Keratinocyte (primary cell): Measurements from ENCODE around the gene OR4Q2. TPM values are rescaled to one million over a fixed set of nuclear protein-coding genes. Genes with fewer than 3 reads are reported as not detected.

Experiments
- DNase-seq: peaks from one replicate; pipeline ENCODE4 v3.0.0-alpha.2; 2011; ENCODE audit warnings: low read depth, missing footprints, low spot score
- FAIRE-seq: peaks from 2 replicates; lab custom pipeline; 2011; peaks lifted over from hg19 to GRCh38; lab: Jason Lieb, UNC
- H2AFZ ChIP-seq: 2 replicates; pipeline ENCODE4 v1.6.0; 2012; ENCODE audit warnings: low read length, control low read depth, inconsistent platforms; ENCODE audit not compliant: control insufficient read depth
- H3K27ac ChIP-seq: 2 replicates; pipeline ENCODE4 v1.5.1; 2011; ENCODE audit warnings: low read length; ENCODE audit not compliant: control insufficient read depth, insufficient read depth
- H3K27me3 ChIP-seq: 3 replicates; pipeline ENCODE4 v1.6.0; 2011; ENCODE audit warnings: low read length; ENCODE audit not compliant: control insufficient read depth, insufficient read depth; ENCODE audit errors: extremely low read depth
- H3K36me3 ChIP-seq, 2 experiments: 2 replicates in 1 of 2; 3 replicates in 1 of 2; pipeline ENCODE4 v1.5.1; 2011; ENCODE audit warnings: low read length in 2 of 2, mild to moderate bottlenecking in 1 of 2; ENCODE audit not compliant: control insufficient read depth in 2 of 2, insufficient read depth in 2 of 2; ENCODE audit errors: extremely low read depth in 1 of 2
- H3K4me1 ChIP-seq: 3 replicates; pipeline ENCODE4 v1.5.1; 2011; ENCODE audit warnings: low read length; ENCODE audit not compliant: control insufficient read depth, insufficient read depth; ENCODE audit errors: extremely low read depth
- H3K4me2 ChIP-seq: 3 replicates; pipeline ENCODE4 v1.6.0; 2011; ENCODE audit warnings: low read depth, low read length; ENCODE audit not compliant: control insufficient read depth, insufficient read depth; ENCODE audit errors: extremely low read depth
- H3K4me3 ChIP-seq, 3 experiments: fragments of 200-600 bp in 1 of 3; sonication (generic) in 1 of 3; 2 replicates in 2 of 3; 3 replicates in 1 of 3; pipeline ENCODE4 v1.5.1; 2011 to 2016; ENCODE audit warnings: low read length in 3 of 3, mild to moderate bottlenecking in 3 of 3, control low read depth in 2 of 3, inconsistent platforms in 1 of 3, low read depth in 1 of 3, mixed read lengths in 1 of 3, mixed run types in 1 of 3, moderate library complexity in 1 of 3; ENCODE audit not compliant: control insufficient read depth in 2 of 3, insufficient read depth in 2 of 3; ENCODE audit errors: extremely low read depth in 1 of 3
- H3K79me2 ChIP-seq: 2 replicates; pipeline ENCODE4 v1.6.0; 2012; ENCODE audit warnings: low read length; ENCODE audit not compliant: control insufficient read depth, insufficient read depth
- H3K9ac ChIP-seq: 3 replicates; pipeline ENCODE4 v1.6.0; 2011; ENCODE audit warnings: low read length; ENCODE audit not compliant: control insufficient read depth, insufficient read depth; ENCODE audit errors: extremely low read depth
- H3K9me1 ChIP-seq: 3 replicates; pipeline ENCODE4 v1.6.0; 2011; ENCODE audit warnings: low read length; ENCODE audit not compliant: control insufficient read depth, insufficient read depth; ENCODE audit errors: extremely low read depth
- H3K9me3 ChIP-seq: 2 replicates; pipeline ENCODE4 v1.5.1; 2012; ENCODE audit warnings: low read depth, low read length; ENCODE audit not compliant: control insufficient read depth
- H4K20me1 ChIP-seq: 3 replicates; pipeline ENCODE4 v1.6.0; 2011; ENCODE audit warnings: low read length; ENCODE audit not compliant: control insufficient read depth, insufficient read depth; ENCODE audit errors: extremely low read depth
- CTCF ChIP-seq, 3 experiments: IDR thresholded peaks in 1 of 3; conservative IDR thresholded peaks in 1 of 3; optimal IDR thresholded peaks in 1 of 3; 2 replicates in 2 of 3; 3 replicates in 1 of 3; pipeline versions ENCODE3 to v1.5.1; 2011; ENCODE audit warnings: low read length in 3 of 3, mild to moderate bottlenecking in 3 of 3, moderate library complexity in 2 of 3, control low read depth in 1 of 3, inconsistent platforms in 1 of 3; ENCODE audit not compliant: insufficient read depth in 2 of 3; ENCODE audit errors: extremely low read depth in 1 of 3
- EZH2 ChIP-seq: IDR thresholded peaks from one replicate; pipeline ENCODE4 v1.6.1; 2012; ENCODE audit warnings: inconsistent platforms, mild to moderate bottlenecking, low read length, moderate library complexity
- dilution Hi-C: fragments of 300-500 bp; cut with MboI; formaldehyde crosslinking; loops from one replicate; pipeline ENCODE4 v1.7.0; 2020; ENCODE audit warnings: low sequenced_read_pairs; ENCODE audit not compliant: extremely low pct_ligation_motif_present
- polyA plus RNA-seq, 5 experiments: library from polyadenylated mRNA; depleted of rRNA in 3 of 5; stranded (reverse) in 3 of 5; stranded (forward) in 1 of 5; unstranded in 1 of 5; fragments of >200 nt; gene quantifications; 1 replicate in 1 of 5; 2 replicates in 3 of 5; 3 replicates in 1 of 5; pipeline versions ENCODE4 v1.2.1 to v1.2.3, GENCODE V29; 2011 to 2012; ENCODE audit warnings: missing spikeins in 2 of 5, low read depth in 1 of 5, low replicate concordance in 1 of 5

OR4Q2 gene
- polyA plus RNA-seq, 1 donor (not counting 4 experiments of a cell fraction or from before 2014, with no cell fraction given): not detected

- dilution Hi-C loops: no loop called here
- no peak for DNase-seq
Observed at GRCh38 chr14:20044243-20044642, 42.3 kb downstream of the OR4Q2 start.

GRCh38 chr14:20048202-20048601 is 46.2 kb downstream of the OR4Q2 start:
- H3K27ac ChIP-seq: no peak overlapping the region
- FAIRE-seq (no peak), DNase-seq (no peak)
- H2AFZ ChIP-seq: no peak overlapping the region
- no peaks in the 10 kb centered on the region for H3K4me1 ChIP-seq
- H4K20me1 ChIP-seq: no peaks in the 10 kb centered on the region
- H3K9ac ChIP-seq: no peak overlapping the region
- H3K9me1 ChIP-seq: no peaks in the 10 kb centered on the region
- no peak overlapping the region for H3K4me2 ChIP-seq
- dilution Hi-C loops: no loop called here
- H3K4me3 ChIP-seq: no peak overlapping the region
- H3K79me2 ChIP-seq: no peaks in the 10 kb centered on the region
- H3K27me3 ChIP-seq: no peaks in the 10 kb centered on the region
- TF ChIP-seq CTCF (optimal IDR thresholded peaks at IDR 0.05 in 1 of 3, IDR thresholded peaks at IDR 0.05 in 1 of 3, conservative IDR thresholded peaks at IDR 0.05 in 1 of 3; ENCODE audit: extremely low read depth in 1 of 3, insufficient read depth in 2 of 3, low read length in 3 of 3) (no peak), EZH2 (no peak)
- no peaks in the 10 kb centered on the region for H3K36me3 ChIP-seq
- H3K9me3 ChIP-seq: no peaks in the 10 kb centered on the region

More at GRCh38 chr14:20044243-20044642, 42.3 kb downstream of the OR4Q2 start:
- H3K36me3 ChIP-seq: no peaks in the 10 kb centered on the region
- no peak for FAIRE-seq
- TF ChIP-seq EZH2: no peak
- TF ChIP-seq CTCF (optimal IDR thresholded peaks at IDR 0.05 in 1 of 3, IDR thresholded peaks at IDR 0.05 in 1 of 3, conservative IDR thresholded peaks at IDR 0.05 in 1 of 3; ENCODE audit: extremely low read depth in 1 of 3, insufficient read depth in 2 of 3, low read length in 3 of 3): no peak
- no peaks in the 10 kb centered on the region for H4K20me1 ChIP-seq
- H3K9me3 ChIP-seq: no peaks in the 10 kb centered on the region
- H3K9ac ChIP-seq: no peak overlapping the region
- no peak overlapping the region for H3K4me3 ChIP-seq
- H3K27me3 ChIP-seq: no peaks in the 10 kb centered on the region
- H2AFZ ChIP-seq: no peak overlapping the region
- no peaks in the 10 kb centered on the region for H3K4me1 ChIP-seq
- H3K27ac ChIP-seq: no peak overlapping the region
- no peak overlapping the region for H3K4me2 ChIP-seq
- no peaks in the 10 kb centered on the region for H3K79me2 ChIP-seq
- H3K9me1 ChIP-seq: no peaks in the 10 kb centered on the region

Other genes starting within 250 kb of the OR4Q2 start
- not detected in 3 replicates for gene OR4M1, start 228.7 kb upstream of the OR4Q2 start, polyA plus RNA-seq
- gene OR4N2, start 198.4 kb upstream of the OR4Q2 start, polyA plus RNA-seq: not detected in 3 replicates
- not detected in 3 replicates for gene OR4K2, start 127.0 kb upstream of the OR4Q2 start, polyA plus RNA-seq
- not detected in 3 replicates for gene OR4K5, start 81.6 kb upstream of the OR4Q2 start, polyA plus RNA-seq
- not detected in 3 replicates for gene OR4K1, start 71.2 kb upstream of the OR4Q2 start, polyA plus RNA-seq
- gene OR4K15, start 26.6 kb upstream of the OR4Q2 start, polyA plus RNA-seq: not detected in 3 replicates
- not detected in 3 replicates for gene OR4K14, start 17.1 kb downstream of the OR4Q2 start, polyA plus RNA-seq
- not detected in 3 replicates for gene OR4K13, start 33.9 kb downstream of the OR4Q2 start, polyA plus RNA-seq
- gene OR4L1, start 57.9 kb downstream of the OR4Q2 start, polyA plus RNA-seq: not detected in 3 replicates
- not detected in 3 replicates for gene OR4K17, start 108.6 kb downstream of the OR4Q2 start, polyA plus RNA-seq
- not detected in 3 replicates for gene OR4N5, start 136.7 kb downstream of the OR4Q2 start, polyA plus RNA-seq
- not detected in 3 replicates for gene OR11G2, start 188.7 kb downstream of the OR4Q2 start, polyA plus RNA-seq
- not detected in 3 replicates for gene OR11H6, start 221.5 kb downstream of the OR4Q2 start, polyA plus RNA-seq
- not detected in 3 replicates for gene OR11H7, start 226.8 kb downstream of the OR4Q2 start, polyA plus RNA-seq
- gene OR11H4, start 237.1 kb downstream of the OR4Q2 start, polyA plus RNA-seq: not detected in 3 replicates